OCI-M2 (cell line): ENCODE results near the gene INF2.

Experiments used
- DNase-seq: peaks from one replicate; lab custom pipeline; 2025; ENCODE audit not compliant: unreplicated experiment; lab: John Stamatoyannopoulos, UW

INF2 gene

DNA sequence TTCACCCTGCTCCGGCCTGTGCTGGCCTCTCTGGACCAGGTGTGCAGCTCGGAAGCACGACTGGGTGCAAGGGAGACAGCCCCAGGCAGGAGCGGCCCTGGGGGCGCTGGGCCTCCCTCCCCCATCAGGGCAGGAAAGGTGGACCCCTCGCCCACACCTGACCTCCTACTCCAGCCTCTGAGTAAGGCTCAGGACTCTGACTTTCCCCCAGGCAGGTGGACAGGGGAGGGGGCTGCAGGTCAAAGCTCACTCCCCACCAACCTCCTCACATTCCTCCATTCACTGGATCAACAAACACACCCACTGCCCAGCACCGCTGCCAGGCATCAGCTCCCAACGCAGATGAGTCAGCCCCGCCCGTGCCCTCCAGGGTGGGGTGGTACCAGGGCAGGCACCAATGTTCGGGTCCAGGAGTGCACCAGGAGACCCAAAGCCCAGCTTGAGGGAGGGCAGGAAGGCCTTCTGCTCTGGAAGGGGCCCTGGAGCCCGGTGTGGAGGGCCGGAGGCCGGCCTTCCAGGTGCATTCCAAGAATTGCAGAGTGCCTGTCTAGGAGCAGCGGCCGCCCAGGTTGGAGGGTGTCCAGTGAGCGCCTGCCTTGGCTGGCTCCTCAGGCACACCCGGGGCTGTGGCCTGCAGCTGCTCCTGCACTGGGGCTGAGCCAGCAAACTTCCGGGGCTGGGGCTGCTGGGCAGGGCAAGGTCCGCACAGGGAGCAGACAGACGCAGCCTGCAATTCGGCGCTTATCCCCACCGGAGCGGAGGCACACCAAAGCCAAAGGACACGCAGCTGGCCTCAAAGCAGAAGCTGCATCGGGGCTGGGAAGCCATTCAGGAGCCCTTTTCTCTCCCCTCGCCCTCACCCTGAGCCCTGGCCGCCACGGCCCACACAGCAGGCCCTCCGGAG, 1.6 kb upstream of the INF2 start:
- DNase-seq: no peak

DNA sequence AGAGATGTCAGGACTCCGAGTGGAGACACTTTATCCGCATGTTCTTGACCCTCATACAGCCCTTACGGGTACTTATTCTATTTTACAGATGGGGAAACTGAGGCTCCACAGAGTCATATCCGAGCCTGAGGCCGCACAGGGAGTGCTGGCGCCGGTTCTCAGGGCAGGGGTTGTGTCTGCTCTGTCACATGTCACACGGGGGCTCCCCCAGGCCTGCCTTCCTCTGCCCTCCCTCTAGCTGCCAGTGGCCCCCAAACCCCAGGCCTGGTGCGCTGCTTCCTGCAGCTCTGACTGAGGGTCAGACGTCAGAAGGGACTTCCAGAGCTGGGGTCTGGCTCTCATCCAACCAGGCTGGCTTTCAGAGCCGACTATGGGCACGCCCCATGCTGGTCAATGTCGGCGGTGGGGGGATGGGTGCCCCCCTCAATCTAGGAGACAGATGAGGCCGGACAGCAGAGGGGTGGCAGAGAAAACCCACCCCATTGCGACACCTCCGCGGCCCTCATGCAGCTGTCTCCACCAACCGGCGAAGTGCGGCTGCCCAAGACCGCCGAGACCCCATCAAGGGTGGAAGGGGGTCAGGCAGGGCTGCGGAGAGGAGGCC, 811 bp upstream of the INF2 start:
- DNase-seq: no peak

DNA sequence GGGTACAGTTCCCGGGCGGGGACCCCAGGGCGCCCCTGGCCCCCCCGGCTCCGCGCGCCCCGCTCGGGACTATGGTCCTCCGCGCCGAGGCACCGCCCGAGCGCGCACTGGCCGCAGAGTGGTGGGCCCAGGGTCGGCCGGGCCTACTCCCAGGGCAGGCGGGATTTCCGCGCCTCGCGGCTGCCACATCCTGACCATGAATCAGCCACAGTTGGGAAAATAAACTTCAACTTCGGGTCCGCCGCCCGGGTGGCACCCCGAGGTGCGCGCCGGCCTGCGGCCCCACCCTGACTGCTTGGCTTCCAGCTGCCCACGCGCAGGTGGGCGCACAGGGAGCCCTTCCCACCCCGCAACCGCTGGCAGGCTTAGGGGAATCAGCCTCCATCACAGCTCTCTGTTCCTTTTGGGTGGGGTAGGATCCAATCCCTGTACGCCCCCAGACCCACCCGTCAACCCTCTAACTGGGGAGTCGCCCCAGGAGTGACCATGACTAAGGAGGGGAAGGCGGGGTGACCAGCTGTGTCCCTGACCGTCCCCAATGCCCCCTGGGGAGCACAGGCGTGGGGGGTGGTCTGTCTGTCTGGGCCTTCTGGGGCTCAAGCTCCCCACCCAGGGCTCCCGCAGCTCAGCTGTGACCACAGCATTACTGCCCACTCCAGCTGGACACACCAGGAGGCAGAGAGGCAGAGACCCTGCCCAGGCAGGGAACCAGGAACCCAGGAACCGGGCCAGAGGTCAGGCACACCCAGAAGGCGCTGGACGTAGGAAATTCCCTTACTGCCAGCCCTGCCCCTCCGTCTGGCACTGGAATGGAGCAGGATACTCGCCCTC, 678 bp downstream of the INF2 start:
- DNase-seq: no peak

- DNase-seq: no peak
Measured at GRCh38 chr14:104690861-104691455, 1.5 kb downstream of the INF2 start.

DNA sequence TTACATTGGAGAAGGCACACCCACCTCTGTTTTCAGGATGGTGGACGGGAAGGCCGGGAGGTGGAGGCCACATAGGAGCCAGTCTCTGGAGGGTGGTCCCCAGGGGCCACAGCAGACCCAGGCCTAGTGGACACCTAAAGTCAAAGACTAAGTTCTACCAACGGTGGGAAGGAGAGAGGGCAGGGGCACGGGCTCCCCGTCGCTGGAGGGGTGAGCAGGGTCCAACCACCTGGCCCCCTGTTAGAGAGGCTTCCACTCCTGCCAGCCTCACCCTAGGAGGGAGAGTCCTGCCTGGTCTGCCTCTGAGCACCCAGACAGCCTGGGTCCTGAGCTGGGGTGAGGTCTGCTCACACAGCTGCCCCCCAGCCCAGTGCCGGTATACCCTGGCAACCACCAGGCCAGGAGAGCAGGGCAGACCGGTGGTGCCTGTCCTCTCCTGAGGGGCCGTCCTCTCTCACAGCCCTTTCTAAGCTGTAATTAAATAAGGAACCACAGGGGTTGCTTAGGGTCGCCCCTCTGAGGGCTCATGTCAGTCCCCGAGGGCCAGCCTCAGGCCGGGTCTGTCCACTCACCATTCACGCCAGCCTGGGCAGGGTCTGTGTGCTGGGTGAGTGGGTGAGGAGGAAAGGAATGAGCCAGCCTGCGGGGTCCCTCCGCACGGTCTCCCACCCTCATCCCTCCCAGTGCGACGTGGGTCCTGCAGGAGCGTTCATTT, 2.3 kb downstream of the INF2 start:
- no peak for DNase-seq

GRCh38 chr14:104692261-104692938, 3.0 kb downstream of the INF2 start:
- no peak for DNase-seq

DNA sequence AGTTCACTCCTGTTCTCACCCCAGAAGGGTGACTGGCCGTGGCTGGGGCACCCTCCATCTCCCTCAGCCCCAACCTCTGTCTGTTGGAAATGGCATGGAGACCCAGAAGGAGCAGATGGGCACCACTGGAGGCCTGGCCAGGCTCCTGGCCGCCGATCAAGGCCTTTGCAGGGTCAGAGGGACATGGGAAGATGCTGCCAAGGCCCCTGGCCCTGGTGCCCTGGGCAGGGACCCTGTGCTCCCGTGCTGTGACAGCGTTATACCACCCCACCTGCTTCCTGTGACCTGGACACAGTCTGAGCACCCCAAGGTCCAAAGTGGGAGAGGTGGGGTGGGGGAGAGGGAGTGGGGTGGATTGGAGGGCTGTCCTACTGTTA, 3.5 kb downstream of the INF2 start:
- DNase-seq: no peak

GRCh38 chr14:104693482-104694431, 4.3 kb downstream of the INF2 start:
- no peak for DNase-seq

DNA sequence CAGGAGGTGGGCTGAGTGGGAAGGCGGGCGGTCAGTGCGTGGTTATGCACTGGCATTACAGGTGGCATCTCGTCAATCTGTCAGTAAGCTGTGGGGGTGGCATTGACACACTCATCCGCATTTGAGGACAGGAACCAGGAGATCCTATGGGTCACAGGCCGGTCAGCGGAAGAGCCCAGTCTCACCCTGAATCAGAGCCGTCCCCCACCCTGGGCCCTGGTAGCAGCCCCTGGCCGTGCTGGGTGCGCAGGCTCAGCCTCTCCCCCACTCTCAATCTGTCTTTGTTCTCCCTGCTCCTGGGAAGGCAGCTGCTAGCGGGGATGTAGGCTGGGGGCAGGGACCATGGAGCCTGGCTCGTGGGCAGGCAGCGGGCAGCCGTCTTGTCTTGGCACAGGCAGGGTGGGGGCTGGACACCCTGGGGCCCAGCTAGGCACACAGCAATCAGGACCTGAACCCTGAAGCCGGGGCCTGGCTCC, 5.1 kb downstream of the INF2 start:
- no peak for DNase-seq

DNA sequence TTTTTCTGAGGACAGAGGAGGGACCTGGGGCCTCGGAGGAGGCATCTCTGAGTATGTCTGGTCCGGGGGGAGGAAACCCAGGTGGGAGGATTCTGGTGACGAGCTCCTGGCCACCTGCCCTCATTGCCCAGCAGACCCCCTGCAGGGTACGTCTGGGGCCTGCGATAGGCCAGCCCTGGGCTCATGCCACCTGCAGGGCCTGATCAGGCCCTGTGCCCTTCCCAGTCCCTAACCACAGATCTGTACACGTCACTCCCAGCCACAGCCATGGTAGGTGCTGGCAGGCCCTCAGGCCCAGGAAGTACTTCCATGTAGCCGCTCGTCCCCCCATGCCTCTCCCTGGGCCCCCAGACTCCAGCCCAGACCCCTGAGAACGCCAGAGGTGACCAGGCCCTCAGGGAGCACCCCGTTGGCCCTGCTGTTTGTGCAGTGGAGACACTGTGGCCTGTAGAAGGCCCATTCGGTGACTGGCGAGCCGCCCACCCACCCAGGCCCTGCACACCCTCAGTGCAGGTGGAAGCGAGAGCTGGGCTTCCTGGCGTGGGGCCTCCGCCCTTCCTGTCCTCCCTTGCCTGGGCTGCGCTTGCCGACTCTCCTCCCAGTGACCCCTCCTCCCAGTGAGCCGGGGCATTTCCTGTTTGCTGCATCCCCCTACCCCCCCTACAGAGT, 5.7 kb downstream of the INF2 start:
- DNase-seq: no peak

DNA sequence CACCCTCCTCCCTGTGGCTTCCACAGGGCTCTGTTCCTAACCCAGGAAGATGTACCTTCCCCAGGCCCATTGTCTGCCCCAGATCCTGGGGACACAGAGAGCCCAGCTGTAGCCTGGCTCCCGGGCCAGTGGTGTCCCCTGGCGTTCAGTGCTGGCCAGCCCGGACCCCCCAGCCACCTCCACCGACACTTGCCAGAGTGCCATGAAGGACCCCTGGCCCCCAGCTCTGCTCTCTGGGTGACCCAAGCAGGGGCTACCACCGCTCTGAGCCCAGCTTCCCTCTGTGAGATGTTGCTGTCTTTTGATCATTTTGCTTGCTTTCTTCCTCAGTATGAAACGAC, 6.2 kb downstream of the INF2 start:
- DNase-seq: no peak

DNA sequence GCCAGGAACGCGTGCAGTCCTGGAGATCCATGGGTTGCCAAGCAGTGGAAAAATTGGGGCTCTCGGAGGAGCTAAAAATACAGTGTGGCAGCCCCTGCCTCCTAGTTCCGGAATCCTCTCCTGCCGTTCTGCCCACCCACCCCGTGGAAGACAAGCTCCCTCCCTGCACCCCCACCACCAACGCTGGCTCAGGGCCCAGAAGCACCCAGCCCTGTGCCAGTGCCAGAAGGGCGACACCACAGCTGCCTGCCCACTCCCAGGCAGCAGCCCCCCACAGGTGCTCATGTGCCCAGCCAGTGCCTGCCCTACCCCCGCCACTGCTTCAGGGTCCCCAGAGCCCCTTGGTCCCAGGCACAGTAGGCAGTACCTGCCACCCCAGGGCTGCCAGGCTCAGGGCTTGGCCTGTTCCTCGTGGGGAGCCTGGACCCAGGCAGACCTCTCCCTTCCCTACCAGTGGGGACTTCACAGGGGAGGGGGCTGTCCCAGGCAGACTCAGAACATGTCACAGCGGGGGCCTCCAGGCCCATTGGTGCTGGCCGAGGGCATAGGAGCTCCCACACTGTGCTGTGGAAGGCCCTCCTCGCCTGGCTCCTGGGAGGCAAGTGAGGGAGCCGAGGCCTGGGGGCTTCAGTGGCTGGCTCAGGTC, 7.4 kb downstream of the INF2 start:
- DNase-seq: no peak

DNA sequence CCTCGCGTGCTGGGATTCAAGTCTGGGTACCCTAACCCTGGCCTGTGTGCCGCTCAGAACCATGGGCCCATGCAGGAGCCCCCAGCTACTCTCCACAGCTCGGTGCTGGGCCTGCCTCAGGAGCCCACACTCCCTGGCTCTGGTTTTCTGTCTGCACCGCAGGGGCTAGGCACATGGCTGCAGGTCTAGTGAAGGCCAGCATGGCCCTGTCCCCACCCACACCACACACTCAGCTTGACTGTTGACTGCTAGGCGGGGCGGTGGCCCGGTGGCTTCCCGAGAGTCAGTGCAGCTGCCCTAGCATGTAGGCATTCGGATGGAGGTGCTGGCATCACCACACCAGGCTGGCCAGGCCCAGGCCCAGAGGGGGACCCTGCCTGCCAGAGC, 7.9 kb downstream of the INF2 start:
- DNase-seq: no peak

- DNase-seq: no peak
Measured at GRCh38 chr14:104697892-104698583, 8.6 kb downstream of the INF2 start.

DNA sequence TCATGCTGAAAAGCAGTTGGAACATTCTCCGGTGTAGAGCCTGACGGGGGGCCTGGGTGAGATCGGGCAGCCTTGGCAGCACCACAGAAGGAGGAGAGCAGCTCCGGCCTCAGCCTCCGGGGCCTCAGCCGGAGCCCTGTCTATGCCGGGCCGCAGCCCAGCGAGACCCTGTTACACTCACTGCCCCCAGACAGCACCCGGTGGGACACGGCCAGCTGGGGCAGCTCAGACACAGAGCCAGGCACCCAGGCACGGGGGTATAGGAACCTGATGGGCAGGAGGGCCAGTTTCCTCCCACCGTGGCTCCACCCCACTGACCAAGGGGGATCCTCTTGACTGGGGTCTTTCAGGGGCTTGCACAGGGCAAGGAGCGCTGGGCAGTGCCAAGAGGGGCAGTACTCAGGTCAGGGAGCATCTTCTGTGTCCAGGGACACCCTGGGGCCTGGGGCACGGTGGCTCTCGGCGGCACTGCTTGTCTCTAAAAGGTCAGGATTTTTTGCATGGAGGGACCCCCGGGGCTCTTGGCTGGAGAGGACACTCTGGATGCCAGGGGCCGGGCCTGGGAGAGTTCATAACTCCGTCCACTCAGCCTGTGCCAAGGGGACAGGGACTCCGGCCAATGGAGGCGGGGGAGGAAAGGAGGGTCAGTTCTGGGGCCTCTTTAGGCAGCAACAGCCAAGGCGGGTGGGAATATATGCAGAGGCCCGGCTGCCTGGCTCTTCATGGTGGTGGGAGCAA, 9.4 kb downstream of the INF2 start:
- no peak for DNase-seq

DNA sequence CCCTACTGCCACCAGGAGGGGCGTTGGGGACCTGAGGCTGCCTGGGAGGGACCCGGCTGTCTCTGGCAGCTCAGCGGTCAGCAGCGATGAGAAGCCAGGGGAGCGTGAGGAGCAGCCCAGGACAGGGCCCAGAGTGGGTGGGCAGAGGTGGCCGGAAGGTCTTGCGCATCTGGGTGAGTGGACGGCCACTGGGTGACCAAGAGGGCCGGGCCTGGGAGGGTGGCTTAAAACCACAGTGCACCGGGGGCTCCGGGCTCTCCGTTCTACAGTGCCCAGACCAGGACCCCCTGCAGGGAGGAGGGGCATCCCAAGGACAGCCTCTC, 10.0 kb downstream of the INF2 start:
- DNase-seq: no peak

DNA sequence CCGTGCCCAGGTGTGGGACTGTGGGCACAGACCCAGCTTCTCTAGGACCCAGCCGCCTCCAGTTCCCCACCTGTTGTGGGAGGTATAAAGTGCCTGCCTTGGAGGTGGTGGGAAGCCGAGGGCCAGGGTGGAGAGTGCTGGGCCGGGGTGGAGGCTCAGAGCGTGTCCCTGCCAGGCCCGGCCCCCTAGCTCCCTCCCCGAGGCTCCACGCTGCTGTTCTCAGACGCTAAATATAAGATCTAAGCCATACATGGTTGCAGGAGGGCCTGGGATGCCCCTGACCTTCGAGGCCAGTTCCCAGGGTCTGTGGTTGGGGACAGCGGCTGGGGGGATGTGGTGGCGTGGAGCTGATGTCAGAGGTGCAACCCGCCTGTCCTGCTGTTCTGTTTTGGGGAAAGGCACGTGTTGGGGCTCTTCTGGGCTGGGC, 10.8 kb downstream of the INF2 start:
- DNase-seq: no peak
